K562 (cell line): ENCODE results near the gene TMEM242. TPM values are rescaled to one million over a fixed set of nuclear protein-coding genes. Genes with fewer than 3 reads are reported as not detected.

Experiments used
- E2F8 ChIP-seq: fragments of 450-650 bp; IDR thresholded peaks from 2 replicates; pipeline ENCODE4 v1.7.1; 2018; ENCODE audit warnings: mild to moderate bottlenecking, low read depth; ENCODE audit not compliant: partially characterized antibody
- HNRNPH1 ChIP-seq: fragments of 200-400 bp; formaldehyde crosslinking; optimal IDR thresholded peaks from 2 replicates; pipeline ENCODE3; 2017; ENCODE audit warnings: low read depth, mild to moderate bottlenecking, low read length, moderate library complexity
- NFRKB ChIP-seq: fragments of 450-650 bp; IDR thresholded peaks from 2 replicates; pipeline ENCODE4 v1.6.1; 2016; ENCODE audit warnings: low read depth
- SAFB ChIP-seq: fragments of 200-400 bp; formaldehyde crosslinking; IDR thresholded peaks from 2 replicates; pipeline ENCODE4 v1.6.1; 2017; ENCODE audit warnings: low read depth, low read length, borderline replicate concordance
- TCF7 ChIP-seq: sonication (generic); IDR thresholded peaks from 2 replicates; pipeline ENCODE4 v1.6.1; 2016; ENCODE audit warnings: antibody characterized with exemption, borderline replicate concordance
- ZNF41 ChIP-seq: fragments of 250-450 bp; sonication (Bioruptor Pico); conservative IDR thresholded peaks from 2 replicates; pipeline ENCODE4 v1.4.0; 2020; ENCODE audit warnings: mild to moderate bottlenecking
- polyA plus RNA-seq, 8 experiments: library from polyadenylated mRNA; depleted of rRNA in 4 of 8; stranded (reverse) in 5 of 8; unstranded in 3 of 8; fragments of >200 nt; fragmentation: Nextera tagmentation in 2 of 8; fragmentation: Illumina TruSeq in 1 of 8; extraction: Ambion mirVana in 2 of 8; extraction: Trizol in 1 of 8; gene quantifications; 2 replicates each; pipeline versions ENCODE4 v1.2.1 to v1.2.3, GENCODE V29; 2011 to 2014; ENCODE audit warnings: inconsistent platforms in 1 of 8, missing spikeins in 1 of 8
- total RNA-seq, 7 experiments: library from RNA; depleted of rRNA in 6 of 7; stranded (reverse); fragments of >200 nt in 6 of 7; fragmentation: Illumina TruSeq in 2 of 7; extraction: Trizol in 2 of 7; gene quantifications; 2 replicates each; pipeline versions ENCODE4 v1.2.1 to v1.2.3, GENCODE V29; 2011 to 2021; ENCODE audit warnings: low replicate concordance in 1 of 7
- TF ChIP-seq, protein P1 (sequence below): fragments of 200-800 bp; sonication (Bioruptor generic); IDR thresholded peaks from 2 replicates; pipeline ENCODE4 v1.6.1; 2016; ENCODE audit warnings: missing genetic modification characterization, missing compliant biosample characterization
- TF ChIP-seq, protein P2 (sequence below), 2 experiments: fragments of 250-450 bp in 1 of 2; fragments of 450-650 bp in 1 of 2; sonication (Bioruptor Pico) in 1 of 2; IDR thresholded peaks; 2 replicates each; pipeline versions ENCODE4 v1.6.1 to v1.8.0; 2016 to 2021; ENCODE audit warnings: mild to moderate bottlenecking in 2 of 2, moderate library complexity in 2 of 2, missing compliant biosample characterization in 1 of 2, missing genetic modification characterization in 1 of 2

The TMEM242 gene
- total and polyA plus RNA-seq, 9 of the 15 experiments (the other 6 are each of a cell fraction or from before 2014, with no cell fraction given): 9.5 to 35.3 (median 16.5) TPM

DNA sequence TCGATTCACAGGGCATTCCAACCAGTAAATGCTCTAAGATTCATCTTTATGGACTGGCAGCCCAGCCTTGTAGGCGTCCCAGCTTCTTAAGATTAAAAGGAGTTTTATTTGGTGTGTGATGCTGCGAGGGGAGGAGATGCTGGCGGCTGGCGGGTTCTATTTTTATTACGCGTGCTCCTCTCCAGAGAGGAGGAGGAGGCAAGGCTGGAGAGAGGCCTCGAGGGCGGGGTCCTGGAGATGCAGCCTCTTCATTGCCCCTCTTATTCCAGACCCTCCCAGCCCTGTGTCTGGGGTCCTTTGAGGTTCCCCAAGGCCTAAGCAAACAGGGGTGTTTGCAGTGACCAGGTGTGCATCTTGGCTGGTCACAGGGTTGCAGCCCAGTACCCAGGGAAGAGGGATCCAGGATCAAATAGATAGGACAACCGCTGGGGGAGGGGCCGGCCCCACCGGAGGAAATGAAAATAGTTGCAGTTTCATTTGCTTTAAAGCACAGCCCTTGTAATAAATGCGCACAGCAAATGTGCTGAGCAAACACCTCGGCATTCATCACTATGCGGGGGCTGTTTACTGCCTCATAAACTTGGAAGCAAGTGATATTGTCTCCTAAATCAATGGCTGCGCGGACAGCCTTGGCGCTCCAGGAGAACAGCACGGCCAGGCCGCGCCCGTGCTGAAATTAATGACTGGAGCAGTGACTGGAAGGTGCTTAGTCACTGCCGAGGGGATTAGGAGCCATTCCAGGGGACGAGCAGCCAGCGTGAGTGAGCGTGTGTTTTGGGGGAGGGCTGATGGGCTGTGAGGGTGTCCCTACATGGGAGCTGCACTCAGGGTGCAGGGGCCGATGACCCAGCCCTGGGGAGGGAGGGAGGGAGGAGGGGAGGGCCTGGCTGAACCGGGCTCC lies 83.0 kb downstream of the TMEM242 start (continued):
- TF ChIP-seq TCF7 (no peak), HNRNPH1 (no peak), SAFB (no peak), E2F8 (no peak), ZNF41 (no peak), NFRKB (peak; percentile 58; the same call in 1 of the 2 replicates)
- TF ChIP-seq, protein P1, sequence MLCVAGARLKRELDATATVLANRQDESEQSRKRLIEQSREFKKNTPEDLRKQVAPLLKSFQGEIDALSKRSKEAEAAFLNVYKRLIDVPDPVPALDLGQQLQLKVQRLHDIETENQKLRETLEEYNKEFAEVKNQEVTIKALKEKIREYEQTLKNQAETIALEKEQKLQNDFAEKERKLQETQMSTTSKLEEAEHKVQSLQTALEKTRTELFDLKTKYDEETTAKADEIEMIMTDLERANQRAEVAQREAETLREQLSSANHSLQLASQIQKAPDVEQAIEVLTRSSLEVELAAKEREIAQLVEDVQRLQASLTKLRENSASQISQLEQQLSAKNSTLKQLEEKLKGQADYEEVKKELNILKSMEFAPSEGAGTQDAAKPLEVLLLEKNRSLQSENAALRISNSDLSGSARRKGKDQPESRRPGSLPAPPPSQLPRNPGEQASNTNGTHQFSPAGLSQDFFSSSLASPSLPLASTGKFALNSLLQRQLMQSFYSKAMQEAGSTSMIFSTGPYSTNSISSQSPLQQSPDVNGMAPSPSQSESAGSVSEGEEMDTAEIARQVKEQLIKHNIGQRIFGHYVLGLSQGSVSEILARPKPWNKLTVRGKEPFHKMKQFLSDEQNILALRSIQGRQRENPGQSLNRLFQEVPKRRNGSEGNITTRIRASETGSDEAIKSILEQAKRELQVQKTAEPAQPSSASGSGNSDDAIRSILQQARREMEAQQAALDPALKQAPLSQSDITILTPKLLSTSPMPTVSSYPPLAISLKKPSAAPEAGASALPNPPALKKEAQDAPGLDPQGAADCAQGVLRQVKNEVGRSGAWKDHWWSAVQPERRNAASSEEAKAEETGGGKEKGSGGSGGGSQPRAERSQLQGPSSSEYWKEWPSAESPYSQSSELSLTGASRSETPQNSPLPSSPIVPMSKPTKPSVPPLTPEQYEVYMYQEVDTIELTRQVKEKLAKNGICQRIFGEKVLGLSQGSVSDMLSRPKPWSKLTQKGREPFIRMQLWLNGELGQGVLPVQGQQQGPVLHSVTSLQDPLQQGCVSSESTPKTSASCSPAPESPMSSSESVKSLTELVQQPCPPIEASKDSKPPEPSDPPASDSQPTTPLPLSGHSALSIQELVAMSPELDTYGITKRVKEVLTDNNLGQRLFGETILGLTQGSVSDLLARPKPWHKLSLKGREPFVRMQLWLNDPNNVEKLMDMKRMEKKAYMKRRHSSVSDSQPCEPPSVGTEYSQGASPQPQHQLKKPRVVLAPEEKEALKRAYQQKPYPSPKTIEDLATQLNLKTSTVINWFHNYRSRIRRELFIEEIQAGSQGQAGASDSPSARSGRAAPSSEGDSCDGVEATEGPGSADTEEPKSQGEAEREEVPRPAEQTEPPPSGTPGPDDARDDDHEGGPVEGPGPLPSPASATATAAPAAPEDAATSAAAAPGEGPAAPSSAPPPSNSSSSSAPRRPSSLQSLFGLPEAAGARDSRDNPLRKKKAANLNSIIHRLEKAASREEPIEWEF: no peak
- TF ChIP-seq, protein P2, sequence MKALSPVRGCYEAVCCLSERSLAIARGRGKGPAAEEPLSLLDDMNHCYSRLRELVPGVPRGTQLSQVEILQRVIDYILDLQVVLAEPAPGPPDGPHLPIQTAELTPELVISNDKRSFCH (CRISPR knock-in tag; IDR thresholded peaks at IDR 0.05): no peak
- TF ChIP-seq, protein P2 (tag; IDR thresholded peaks at IDR 0.05): 0 out of 2 replicates have a peak, but pooled peaks have one; percentile 38
